ENCODE data around the gene POLRMT.

DNA sequence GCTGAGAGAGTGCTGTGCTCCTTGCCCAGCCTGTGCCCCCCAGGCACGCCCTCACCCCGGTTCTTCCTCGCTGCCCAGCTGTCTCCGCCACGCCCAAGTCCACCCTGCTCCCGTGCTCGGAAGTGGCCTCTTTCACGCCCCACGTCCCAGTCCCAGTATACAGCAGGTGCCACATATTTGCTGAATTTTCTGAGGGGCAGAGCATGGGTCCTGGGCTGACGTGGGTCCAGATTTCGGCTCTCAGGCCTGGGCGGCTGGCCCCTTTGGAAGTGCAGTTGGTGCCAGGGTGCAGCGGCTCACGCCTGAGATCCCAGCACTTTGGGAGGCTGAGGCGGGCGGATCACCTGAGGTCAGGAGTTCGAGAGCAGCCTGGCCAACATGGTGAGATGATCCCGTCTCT lies 40.3 kb downstream of the POLRMT start:
- TF ChIP-seq, protein P1, sequence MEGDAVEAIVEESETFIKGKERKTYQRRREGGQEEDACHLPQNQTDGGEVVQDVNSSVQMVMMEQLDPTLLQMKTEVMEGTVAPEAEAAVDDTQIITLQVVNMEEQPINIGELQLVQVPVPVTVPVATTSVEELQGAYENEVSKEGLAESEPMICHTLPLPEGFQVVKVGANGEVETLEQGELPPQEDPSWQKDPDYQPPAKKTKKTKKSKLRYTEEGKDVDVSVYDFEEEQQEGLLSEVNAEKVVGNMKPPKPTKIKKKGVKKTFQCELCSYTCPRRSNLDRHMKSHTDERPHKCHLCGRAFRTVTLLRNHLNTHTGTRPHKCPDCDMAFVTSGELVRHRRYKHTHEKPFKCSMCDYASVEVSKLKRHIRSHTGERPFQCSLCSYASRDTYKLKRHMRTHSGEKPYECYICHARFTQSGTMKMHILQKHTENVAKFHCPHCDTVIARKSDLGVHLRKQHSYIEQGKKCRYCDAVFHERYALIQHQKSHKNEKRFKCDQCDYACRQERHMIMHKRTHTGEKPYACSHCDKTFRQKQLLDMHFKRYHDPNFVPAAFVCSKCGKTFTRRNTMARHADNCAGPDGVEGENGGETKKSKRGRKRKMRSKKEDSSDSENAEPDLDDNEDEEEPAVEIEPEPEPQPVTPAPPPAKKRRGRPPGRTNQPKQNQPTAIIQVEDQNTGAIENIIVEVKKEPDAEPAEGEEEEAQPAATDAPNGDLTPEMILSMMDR (IDR thresholded peaks at IDR 0.05) = no peak
- no peak for TF ChIP-seq POLR2A (IDR thresholded peaks at IDR 0.05)

Data from adrenal gland (tissue), 5 donors.